Measurements from ENCODE around the gene AEBP1.

AEBP1 gene

DNA sequence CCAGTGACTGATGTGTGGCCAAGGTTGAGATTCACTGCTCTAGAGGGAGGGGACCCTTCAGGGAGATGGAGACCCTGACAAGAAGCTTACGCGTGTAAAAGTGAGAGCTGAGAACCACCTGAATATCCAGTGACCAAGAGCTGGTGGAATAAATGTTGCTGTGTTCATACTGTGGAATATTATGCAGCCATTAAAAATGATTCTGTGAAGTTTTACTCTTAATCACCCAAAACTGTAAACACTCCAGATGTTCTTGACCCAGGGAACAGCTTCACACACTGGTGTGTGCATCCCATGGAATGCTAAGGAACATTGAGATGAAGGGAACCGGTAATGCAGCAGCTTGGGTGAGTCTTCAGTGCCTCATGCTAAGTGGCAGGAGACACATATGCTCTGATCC lies 17.5 kb upstream of the AEBP1 start:
- DNase-seq (ENCODE audit: low spot score) = no peak

DNA sequence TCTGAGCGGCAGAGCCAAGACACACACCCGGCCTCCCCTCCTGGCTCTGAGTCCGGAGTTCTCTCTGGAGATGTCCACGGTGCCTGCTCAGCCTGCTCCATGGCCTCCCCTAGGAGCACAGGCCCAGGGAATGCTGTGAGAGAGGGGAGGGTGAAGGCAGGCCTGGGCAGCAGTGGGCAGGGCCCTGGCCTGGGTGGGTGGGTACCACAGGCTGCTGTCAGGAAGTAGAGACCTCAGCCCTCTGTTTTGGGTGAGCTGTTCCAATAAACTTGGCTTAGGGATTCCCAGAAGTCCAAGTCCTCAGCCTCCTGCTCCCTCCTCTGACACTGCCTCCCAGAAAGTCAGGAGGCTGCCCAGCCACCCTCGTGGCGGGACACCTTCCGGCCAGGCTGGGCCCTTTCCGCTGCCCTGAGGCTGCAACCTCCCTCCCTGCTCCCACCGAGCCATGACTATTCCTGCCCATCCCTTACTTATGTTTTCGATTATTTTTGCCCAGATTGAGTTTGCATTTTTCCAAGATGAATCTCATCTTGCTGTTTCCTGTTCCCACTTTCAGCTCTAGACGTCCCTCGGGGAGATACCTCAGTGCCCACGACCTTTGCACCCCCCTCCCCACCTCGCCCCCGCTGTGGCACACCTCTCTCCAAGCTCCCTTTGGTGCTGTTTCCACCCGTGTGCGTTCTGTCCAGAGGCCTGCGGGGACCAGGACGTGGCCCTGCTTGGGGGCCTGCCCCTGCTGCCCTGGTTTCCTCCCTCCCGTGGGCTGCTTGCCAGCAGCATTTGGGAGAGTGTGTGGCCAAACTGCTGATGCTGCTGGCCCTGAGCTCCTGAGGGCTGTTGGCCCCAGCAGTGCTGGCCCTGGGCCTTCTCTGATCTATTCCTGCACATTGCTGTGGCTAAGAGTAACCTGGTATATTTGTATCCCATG lies 16.0 kb upstream of the AEBP1 start:
- peak; percentile 82 for DNase-seq (ENCODE audit: low spot score)

DNA sequence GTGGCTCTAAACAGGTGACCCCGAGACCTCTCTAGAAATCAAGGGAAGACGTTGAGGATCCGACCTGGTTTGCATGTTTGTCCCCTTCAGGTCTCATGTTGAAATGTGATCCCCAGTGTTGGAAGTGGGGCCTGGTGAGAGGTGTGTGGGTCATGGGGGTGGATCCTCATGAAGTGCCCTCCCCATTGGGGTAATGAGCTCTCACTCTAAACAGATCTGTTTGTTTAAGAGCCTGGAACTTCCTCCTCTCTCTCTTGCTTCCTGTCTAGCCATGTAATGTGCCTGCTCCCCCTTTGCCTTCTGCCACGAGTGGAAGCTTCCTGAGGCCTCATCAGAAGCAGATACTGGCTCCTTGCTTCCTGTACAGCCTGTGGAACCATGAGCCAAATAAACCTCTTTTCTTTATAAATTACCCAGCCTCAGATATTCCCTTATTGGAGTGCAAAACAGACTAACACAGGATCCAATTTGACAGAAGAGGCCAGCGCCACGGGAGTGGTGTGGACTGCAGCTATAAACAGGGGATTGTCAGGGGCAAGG lies 11.0 kb upstream of the AEBP1 start:
- no peak for DNase-seq (ENCODE audit: low spot score)

DNA sequence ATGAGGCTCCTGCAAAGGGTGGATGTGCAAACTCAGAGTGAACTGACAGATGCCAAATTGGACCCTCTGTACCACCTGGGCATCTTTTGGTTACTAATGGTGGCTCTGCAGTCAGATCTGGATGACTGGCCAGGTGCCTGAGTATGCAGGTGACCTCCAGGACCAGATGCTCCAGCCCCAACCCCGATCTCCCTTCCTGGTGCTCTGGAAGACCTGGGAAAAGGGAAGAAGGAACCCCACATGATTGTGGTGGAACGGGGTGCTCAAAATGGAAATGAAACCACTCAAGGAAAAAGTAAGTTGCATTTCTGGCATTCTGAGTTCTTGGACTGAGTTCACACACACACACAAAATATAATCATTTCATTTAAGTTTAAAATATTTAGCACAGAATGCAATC lies 9.8 kb upstream of the AEBP1 start:
- no peak for DNase-seq (ENCODE audit: low spot score)

DNA sequence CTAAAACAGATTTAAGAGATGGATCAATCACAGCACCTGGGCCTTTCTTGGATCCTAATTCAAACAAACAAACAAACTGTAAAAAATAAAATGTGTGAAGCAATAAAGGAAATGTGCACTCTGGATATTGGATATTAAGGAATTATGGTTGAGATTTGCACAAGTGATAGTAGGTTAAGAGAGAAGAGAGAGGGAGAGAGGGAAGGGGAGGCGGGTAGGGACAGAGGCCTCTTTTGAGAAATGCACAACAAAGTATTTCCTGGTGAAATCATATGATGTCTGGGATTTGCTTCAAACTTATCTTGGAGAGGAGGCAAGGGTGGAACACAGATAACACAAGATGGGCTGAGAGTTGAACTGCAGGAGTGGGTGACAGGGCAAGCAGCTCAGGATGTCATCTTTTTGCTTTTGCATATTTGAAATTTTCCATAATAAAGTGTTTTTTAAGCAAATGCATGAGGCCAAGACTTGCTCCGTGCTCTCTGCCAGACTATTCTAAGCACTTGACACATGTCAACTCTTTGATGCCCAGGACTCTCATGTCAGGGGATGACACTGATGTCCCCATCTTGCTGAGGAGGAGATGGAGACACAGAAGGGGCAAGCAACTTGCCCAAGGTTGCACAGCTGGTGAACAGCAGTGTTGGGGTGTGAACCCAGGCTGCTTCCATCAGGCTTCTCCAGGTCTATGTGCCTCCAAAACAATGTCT lies 9.1 kb upstream of the AEBP1 start:
- no peak for DNase-seq (ENCODE audit: low spot score)

DNA sequence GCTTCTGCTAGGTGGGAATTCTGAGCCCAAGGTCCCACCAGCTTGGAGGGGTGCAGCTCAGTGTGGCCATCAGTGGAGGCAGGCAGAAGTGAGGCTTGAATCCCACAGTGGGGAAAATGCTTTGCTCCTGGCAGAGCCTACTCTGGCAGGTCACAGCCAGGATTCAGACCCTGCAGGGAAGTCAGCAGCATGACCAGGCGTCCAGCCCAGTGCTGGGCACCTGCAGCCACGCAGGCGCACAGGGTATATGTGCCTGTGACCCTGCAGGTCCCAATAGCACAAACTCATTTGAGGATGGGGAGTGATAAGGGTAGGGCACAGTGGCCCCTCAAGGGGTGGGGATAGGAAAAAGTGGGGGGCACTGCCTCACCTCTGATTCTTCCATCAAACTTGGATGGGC lies 8.4 kb upstream of the AEBP1 start:
- no peak for DNase-seq (ENCODE audit: low spot score)

DNA sequence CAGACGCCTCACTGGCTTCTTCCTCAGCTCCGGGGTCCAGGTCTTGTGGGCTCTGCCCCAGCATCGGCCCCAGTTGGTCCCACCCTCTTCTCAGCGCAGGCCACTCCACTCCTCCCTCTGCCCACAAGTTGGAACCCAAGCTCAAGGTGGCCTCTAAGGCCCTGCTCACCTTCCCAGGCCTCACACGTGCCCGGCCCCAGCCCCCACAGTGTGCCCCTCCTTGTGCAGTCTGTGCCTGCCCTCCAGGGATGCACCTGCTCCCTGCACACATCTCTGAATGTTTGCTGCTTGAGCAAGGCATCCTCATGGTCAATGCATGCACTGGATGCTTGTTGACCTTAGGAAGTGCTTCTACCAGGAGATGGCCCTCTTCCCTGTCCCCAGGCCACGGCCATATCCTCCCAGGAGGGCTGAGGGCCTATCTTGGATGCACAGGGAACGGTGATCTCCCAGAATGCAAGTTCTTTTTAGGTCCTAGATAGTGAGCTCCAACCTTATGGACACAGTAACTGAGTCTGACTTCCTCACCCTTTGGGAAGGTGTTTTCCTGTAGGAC lies 7.7 kb upstream of the AEBP1 start:
- no peak for DNase-seq (ENCODE audit: low spot score)

DNA sequence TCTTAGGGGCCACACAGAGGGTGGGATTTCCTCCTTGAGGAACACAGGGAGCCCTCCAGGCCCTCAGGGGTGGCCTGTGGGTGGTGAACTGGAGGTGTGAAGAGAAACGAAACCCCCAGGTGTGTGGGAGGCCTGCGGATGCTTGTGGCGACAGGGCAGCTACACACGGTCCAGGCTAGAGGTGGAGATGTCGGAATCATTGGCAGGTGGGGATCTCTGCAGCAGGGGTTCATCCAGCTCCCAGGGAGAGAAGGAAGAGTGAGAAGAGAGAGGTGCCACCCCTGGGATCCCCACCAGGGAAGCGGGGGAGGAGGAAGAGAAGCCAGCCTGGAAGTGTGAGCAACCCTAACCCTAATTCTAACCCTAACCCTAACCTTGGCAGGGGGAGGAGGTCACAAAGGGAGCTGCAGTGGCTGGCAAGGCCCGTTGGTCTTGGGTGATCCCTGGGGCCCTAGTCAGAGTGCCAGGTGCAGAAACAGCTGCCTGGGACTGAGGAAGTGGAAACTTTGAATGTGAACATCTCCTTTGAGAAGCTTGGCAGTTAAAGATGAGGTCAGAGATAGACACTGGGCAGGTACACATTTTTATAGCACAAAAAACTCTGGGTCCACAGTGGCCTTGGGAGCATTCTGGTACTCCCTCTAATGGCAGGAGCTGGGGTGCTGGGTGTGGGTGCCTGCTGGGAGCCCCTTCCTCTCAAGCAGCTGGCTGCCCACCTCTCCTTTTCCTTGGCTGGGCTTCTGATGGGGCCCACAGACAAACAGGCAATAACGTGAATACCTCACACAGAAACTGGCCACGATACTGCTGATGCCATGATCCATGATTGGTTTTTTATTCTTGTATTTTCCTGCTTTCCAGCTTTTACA lies 6.8 kb upstream of the AEBP1 start:
- DNase-seq (ENCODE audit: low spot score) = no peak

DNA sequence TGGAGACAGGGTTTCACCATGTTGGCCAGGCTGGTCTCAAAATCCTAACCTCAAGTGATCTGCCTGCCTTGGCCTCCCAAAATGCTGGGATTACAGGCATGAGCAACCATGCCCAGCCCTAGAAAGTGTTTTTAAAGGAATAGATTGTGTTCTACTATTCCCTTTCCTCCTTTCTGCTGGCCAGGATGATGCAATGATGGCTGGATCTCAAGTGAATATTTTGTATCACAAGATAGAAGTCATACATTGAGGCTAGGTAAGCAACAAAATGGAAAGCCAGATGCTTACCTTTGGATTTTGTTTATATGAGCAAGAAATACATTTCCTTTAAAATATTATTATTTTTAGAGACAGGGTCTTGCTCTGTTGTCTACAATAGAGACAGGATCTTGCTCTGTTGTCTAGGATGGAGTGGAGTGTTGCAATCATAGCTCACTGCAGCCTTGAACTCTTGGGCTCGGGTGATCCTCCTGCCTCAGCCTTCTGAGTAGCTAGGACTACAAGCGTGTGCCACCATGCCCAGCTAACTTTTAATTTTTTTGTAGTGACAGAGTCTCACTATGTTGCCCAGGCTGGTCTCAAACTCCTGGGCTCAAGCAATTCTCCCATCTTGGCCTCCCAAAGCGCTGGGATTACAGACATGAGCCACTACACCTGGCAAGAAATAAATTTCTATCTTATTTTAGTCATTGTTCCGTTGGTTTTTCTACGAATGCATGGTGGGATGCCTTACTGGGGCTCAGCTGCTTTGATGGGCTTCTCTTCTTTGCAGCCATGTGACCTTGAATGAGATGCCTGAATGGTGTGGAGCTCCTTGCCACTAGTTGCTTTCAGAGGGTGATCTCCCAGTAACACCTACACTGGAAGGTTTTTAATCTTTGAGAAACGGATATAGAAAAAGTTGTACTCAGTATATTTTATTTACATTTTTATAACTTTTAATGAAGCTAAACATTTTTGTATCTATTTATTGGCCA lies 5.8 kb upstream of the AEBP1 start:
- DNase-seq (ENCODE audit: low spot score) = no peak

DNA sequence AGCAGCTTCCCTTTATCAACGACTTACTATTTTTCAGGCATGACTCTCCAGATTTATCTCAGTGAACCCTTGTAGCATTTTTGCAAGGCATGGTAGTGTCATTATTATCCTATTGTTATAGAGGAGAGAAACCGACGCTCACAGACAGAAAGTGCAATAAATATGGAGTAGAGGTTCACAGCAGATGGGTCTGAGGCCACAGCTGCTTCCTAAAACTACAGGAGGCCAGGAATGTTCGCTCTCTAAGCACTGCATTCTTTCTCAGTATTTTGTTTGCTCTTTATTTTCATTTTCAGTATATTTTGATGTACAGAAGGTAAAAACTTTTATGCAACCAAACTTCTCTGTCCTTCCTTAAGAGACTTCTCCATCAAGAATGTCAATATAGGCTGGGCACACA lies 4.5 kb upstream of the AEBP1 start:
- no peak for DNase-seq (ENCODE audit: low spot score)

DNA sequence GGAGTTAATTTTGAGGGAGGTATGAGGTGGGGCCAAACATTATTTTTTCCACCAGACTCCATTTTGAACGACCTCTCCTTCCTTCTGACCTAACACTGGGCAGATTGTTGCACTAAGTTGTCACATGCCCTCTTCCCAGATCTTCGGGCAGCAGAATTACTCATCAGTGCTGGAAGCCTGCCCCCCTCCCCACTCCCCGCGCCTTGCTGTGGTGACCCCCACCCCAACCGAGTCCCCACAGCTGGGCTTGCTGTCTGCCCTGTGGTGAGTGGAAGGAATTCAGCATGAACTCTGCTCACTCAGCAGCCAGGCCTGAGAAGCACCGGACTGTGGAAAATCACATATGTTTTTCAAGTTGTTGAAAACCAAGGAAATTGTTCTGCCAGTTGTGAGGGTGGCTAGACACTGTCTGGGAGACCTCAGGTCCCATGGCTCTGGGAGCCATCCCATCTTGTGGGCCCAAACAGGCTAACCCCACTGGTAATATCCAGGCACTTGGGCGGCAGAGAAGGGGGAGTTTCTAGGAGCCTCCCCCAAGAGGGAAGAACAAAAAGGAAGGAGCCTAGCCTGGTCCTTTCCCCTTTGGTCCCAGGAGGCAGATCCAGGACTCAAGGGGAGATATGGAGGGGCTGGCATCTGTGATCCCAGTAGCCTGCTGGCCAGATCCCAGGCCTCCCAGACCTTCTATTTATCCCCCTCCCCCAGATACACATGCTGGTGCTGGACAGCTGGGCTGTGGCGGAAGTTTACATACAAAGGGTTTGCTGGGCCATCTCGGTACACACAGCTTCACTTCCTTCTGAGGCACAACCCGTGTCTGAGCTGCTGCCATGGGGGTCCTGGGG lies 3.5 kb upstream of the AEBP1 start:
- DNase-seq (ENCODE audit: low spot score) = peak; percentile 69

DNA sequence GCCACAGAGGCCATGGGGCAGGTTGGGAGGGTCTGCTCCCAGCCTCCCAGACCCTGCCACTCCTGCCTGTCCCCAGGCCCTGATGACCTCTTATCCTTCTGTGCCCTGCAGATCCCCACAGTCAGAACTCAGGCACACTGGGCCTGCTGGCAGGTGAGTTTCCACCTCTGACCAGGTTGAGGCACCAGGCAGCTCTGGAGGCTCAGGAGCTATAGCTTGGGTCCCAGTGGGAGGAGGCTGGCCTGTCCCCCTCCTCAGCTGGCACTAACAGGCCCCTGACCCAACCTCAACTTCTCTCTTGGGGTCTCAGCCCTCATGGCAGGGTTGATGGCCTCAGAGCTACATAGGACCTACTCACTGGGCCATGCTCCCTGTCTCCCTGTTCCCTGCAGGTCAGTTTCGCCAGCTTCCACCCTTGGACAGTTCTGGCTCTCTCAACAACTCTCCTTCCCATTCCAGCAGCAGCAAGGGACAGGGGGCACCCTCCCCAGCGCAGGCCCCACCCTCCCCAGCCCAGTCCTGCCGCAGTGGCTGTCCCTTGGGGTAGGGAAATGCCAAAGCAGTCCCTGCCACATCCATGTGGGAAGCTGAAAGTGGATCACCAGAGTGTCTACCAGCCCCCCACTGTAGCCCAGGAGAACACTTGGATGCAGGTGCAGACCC lies 2.7 kb upstream of the AEBP1 start:
- no peak for DNase-seq (ENCODE audit: low spot score)

DNA sequence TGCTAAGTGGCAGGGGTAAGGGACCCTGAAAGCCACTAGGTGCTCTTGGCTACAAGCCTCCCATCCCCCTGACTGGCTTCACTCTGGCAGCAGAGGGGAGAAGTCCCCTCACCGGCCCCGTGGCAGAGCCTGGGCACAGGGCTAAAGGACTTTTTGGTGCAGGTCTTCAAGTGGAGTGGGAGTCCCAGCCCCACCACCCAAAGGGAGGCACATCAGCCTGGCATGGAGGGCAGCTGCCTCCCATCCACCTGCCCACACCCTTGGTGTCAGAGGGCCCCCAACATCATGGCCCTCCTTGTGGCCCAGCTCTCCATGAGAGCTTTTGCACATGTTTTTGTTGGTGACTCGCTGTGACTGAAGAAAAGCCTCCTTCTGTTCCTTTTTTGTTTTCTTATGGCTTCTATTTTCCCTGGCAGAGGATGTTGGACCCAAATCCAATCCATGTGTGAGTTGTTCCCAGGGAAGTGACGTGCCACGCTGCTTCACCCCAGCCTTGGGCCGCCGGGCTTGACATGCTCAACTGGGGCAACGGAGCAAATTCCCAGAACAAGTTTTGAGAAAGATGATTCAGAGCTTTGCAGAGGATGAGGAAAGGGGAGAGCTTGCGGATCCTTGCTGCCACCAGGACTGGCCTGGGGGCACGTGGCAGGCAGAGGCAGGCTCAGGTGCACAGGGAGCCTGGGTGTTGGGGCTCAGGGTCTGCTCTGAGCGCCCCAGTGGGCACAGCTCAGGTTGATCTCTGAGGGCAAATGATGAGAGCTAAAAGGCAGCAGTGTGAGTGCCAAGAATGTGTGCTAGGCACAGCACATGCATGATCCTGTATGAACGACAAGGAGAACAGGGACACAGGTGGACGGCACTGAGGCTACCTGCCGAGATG lies 1.9 kb upstream of the AEBP1 start:
- peak; percentile 90 for DNase-seq (ENCODE audit: low spot score)

DNA sequence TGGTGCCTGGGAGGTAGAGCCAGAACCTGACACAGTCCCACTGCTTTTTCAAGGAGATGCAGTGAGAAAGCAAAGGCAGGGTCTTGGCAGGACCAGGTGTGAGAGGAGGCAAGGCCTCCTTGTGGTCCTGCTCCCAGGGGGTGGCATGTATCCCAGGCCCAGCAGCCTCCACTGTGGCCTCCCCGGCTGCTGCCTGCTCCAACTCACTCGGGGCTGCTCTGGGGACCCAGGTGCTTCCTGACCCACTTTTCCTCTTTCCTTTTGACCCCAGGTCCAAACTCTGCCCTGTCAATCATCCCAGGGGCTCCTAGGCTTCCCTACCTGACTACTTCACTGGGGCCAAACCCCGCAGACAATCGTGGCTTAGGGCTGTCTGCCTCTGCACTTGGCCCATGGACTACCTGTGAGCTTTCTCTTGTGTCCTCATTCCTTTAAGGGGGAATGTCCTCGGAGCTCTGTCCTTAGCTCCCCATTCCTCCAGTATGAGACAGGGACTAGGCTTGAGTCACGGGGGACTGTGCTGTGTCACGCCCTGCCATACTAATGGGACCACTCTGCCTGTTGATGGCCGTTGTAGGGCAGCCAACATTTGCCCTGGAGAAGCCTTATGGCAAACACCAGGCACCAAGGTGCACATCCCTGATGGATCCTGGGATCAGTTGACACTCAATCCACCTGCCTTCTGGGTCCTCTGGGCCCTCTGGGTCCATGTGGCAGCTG lies 1.1 kb upstream of the AEBP1 start:
- DNase-seq (ENCODE audit: low spot score) = no peak

DNA sequence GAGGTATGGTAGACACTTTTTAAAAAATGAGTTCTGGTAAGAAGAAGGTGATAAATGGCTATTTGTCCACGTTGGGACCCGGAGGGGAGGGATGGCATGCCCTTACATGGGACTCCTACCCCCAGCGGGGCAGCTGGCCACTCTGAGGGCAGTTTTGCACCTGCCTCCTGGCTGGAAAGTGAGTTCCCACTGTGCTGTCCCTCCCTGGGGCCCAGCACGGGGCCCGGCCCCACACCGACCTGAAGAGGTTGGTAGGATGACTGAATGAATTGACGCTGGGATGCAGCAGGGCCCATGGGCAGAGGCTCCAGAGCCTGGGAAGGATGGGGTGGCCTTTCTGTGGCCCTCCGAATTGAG lies 601 bp upstream of the AEBP1 start:
- DNase-seq (ENCODE audit: low spot score) = no peak

DNA sequence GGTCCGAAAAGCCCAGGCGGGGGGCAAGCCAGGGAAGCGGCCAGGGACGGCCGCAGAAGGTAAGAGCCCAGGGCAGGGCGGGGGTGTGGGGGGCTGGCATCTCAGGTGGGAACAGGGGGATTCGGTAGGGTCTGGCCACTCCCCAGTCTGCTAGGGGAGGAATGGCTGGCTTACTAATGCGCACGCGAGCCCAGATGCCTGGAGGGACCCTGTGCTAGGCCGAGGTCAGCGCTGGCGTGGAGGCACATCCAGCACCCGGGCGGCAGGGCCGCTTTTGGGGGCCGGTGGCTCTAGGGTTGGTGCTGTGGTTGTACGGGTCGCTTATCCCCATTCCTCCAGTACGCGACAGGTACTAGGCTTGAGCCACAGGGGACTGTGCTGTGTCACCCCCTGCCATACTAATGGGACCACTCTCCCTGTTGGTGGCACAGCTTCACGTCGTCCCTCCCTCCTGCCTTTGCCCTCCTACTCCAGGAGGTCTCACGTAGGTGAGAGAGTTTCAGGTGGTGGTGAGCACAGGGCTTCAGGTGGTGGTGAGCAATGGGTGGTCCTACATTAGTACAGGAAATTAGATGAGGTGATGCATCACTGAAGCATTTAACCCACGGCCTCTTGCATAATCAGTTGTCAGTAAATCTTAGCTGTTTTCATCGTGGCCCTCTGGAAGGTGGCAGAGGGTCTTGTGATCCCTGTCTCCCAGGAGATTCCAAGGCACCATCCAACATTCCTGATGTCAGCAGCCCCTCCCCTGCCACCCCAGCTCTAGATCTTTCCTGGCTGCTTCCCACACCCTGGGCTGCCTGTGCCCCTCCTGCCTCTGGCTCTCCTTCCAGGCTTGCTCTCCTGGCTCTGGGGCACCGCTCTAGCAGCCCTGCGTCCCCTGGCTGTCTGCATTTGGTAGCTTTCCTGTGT lies 971 bp downstream of the AEBP1 start:
- DNase-seq (ENCODE audit: low spot score) = peak; percentile 73
